Glutamatergic neuron (in vitro differentiated cells): ENCODE measurements around the gene HHLA2. TPM values are rescaled to one million over a fixed set of nuclear protein-coding genes. Genes with fewer than 3 reads are reported as not detected.

Experiments used
- DNase-seq: peaks from one replicate; pipeline ENCODE4 v3.0.0; 2022
- H3K27ac Mint-ChIP-seq: one replicate; pipeline ENCODE4 v1.8.0; 2020; ENCODE audit warnings: mild to moderate bottlenecking, mixed read lengths, inconsistent platforms; ENCODE audit not compliant: unreplicated experiment
- H3K27me3 Mint-ChIP-seq: one replicate; pipeline ENCODE4 v1.8.0; 2020; ENCODE audit warnings: mild to moderate bottlenecking, moderate library complexity, mixed read lengths, inconsistent platforms; ENCODE audit not compliant: unreplicated experiment
- H3K36me3 Mint-ChIP-seq: one replicate; pipeline ENCODE4 v1.8.0; 2020; ENCODE audit warnings: mild to moderate bottlenecking, mixed read lengths, inconsistent platforms; ENCODE audit not compliant: unreplicated experiment
- H3K4me1 Mint-ChIP-seq: one replicate; pipeline ENCODE4 v1.8.0; 2020; ENCODE audit warnings: mild to moderate bottlenecking, low read depth, mixed read lengths, inconsistent platforms; ENCODE audit not compliant: unreplicated experiment
- H3K4me3 Mint-ChIP-seq: one replicate; pipeline ENCODE4 v1.8.0; 2020; ENCODE audit warnings: mild to moderate bottlenecking, mixed read lengths, inconsistent platforms; ENCODE audit not compliant: unreplicated experiment
- H3K9me3 Mint-ChIP-seq: one replicate; pipeline ENCODE4 v1.8.0; 2020; ENCODE audit warnings: mild to moderate bottlenecking, moderate library complexity, mixed read lengths, inconsistent platforms; ENCODE audit not compliant: unreplicated experiment
- total RNA-seq: library from RNA; stranded (reverse); fragmentation: NEBNext Ultra II Directional; extraction: Animal tissue kit (Norgen Biotek cat#: 25700); gene quantifications from one replicate; pipeline ENCODE4 v1.2.1, GENCODE V29; 2021; ENCODE audit not compliant: unreplicated experiment
- TF ChIP-seq, protein P1 (sequence below): fragments of 200-600 bp; sonication (generic); IDR thresholded peaks from one replicate; pipeline ENCODE4 v1.5.0; 2021; ENCODE audit not compliant: partially characterized antibody, unreplicated experiment

The HHLA2 gene
- total RNA-seq, 1 donor from 2014 or later: not detected

DNA sequence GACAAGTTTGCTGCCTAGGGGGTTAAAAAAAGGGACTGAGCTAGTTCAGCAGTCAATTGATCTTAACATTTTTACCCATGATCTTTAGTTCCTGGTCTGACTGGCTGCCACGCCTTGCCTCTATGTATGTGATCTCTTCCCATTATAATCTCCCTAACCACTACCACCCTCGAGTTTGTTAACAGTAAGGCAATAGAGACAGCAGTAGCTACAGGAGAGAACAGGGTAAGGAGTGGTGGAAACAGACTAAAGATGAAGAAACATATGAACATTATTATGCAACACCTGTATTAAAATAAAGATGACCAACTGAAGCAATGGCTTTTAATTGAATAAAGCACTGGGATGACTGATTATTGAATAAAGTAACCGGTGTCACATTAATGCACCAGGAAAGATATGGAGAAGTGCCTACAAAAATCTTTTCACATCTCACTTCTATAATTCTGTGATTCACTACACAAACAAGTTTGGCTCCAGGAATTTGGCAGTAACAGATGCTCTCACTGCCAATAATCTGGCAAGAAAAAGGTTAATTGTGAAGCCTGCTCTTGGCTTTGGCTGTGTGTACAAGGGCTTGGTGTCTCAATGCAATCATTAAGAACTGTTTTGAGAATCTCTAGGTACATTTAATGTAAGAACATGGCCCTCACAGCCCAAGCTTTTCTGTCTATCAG, 95.7 kb downstream of the HHLA2 start:
- Mint-ChIP-seq H3K27me3 (peaks cover 3% of the 10 kb centered on the region), H3K4me1 (peaks cover 7% of the 10 kb centered on the region), H3K9me3 (no peaks in the 10 kb centered on the region), H3K4me3 (no peak overlapping the region), H3K36me3 (no peaks in the 10 kb centered on the region), H3K27ac (no peak overlapping the region)
- no peak for DNase-seq
- TF ChIP-seq, protein P1, sequence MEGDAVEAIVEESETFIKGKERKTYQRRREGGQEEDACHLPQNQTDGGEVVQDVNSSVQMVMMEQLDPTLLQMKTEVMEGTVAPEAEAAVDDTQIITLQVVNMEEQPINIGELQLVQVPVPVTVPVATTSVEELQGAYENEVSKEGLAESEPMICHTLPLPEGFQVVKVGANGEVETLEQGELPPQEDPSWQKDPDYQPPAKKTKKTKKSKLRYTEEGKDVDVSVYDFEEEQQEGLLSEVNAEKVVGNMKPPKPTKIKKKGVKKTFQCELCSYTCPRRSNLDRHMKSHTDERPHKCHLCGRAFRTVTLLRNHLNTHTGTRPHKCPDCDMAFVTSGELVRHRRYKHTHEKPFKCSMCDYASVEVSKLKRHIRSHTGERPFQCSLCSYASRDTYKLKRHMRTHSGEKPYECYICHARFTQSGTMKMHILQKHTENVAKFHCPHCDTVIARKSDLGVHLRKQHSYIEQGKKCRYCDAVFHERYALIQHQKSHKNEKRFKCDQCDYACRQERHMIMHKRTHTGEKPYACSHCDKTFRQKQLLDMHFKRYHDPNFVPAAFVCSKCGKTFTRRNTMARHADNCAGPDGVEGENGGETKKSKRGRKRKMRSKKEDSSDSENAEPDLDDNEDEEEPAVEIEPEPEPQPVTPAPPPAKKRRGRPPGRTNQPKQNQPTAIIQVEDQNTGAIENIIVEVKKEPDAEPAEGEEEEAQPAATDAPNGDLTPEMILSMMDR: no peak

- H3K4me1 Mint-ChIP-seq: peaks cover 7% of the 10 kb centered on the region
- DNase-seq: no peak
- H3K27me3 Mint-ChIP-seq: peaks cover 3% of the 10 kb centered on the region
- H3K9me3 Mint-ChIP-seq: no peaks in the 10 kb centered on the region
- H3K27ac Mint-ChIP-seq: no peak overlapping the region
- no peak overlapping the region for H3K4me3 Mint-ChIP-seq
- TF ChIP-seq, protein P1: no peak
- H3K36me3 Mint-ChIP-seq: no peaks in the 10 kb centered on the region
These were observed 97.0 kb downstream of the HHLA2 start for GRCh38 chr3:108393128-108393900.

DNA sequence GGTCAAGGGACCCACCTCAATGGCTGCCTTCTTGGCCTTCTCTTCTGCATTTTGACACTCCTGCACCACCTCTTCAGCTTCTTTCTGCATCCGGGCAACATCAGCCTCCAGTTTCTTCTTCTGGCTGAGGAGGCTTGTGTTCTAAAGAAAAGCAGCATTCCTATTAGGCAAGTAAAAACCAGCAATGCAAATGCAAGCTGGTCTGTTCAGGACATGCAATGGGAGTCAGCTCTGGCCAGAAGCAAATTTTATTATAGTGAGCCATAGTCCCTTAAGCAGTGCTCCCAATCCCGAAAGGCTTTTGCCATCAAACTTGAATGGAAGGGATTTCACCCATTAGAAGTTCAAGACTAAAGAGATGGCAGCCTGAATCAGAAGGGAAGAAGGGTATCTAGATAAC, 97.7 kb downstream of the HHLA2 start:
- Mint-ChIP-seq H3K4me3 (no peak overlapping the region), H3K9me3 (peaks cover under 1% of the 10 kb centered on the region)

DNA sequence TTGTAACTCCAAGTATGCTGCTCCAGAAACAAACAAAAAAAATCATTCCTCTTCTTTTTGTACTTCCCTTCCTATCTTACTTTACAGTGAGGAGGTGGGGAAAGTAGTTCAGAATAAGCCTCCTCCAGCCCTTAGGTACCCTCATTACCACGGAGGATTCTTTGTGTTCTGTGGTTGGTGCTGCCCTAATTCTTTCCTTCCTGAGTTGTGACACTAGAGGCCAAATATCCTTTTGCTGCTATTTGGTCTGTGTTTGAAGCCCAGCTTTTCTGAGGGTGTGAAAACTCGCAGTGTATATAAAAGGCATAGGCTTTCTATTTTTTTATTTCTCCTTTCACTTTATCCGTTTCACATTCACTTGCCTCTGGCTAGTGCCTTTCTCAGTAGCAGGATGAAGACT, 98.2 kb downstream of the HHLA2 start:
- no peak overlapping the region for H3K27ac Mint-ChIP-seq
- DNase-seq: no peak
- H3K4me1 Mint-ChIP-seq: peaks cover 7% of the 10 kb centered on the region
- H3K27me3 Mint-ChIP-seq: peaks cover 3% of the 10 kb centered on the region
- peaks cover 2% of the 10 kb centered on the region for H3K9me3 Mint-ChIP-seq
- no peak overlapping the region for H3K4me3 Mint-ChIP-seq
- TF ChIP-seq, protein P1: no peak
- H3K36me3 Mint-ChIP-seq: no peaks in the 10 kb centered on the region

More for the DNA sequence above, 97.7 kb downstream of the HHLA2 start:
- H3K36me3 Mint-ChIP-seq: no peaks in the 10 kb centered on the region
- peaks cover 3% of the 10 kb centered on the region for H3K27me3 Mint-ChIP-seq
- peaks cover 7% of the 10 kb centered on the region for H3K4me1 Mint-ChIP-seq
- TF ChIP-seq, protein P1: no peak
- DNase-seq: no peak
- H3K27ac Mint-ChIP-seq: no peak overlapping the region

GRCh38 chr3:108396336-108396735, 100.0 kb downstream of the HHLA2 start:
- Mint-ChIP-seq H3K36me3 (no peaks in the 10 kb centered on the region), H3K4me1 (peaks cover 7% of the 10 kb centered on the region), H3K4me3 (no peak overlapping the region), H3K27ac (no peak overlapping the region), H3K27me3 (peaks cover 3% of the 10 kb centered on the region), H3K9me3 (peaks cover 2% of the 10 kb centered on the region)
- no peak for DNase-seq
- TF ChIP-seq, protein P1: no peak
